Uterus (tissue), 2 donors: Measurements from ENCODE around the gene NFILZ.

Experiments
- POLR2A ChIP-seq, 2 donors: fragments of 450-650 bp; IDR thresholded peaks; one replicate each; pipeline ENCODE4 v1.6.1; 2016; ENCODE audit warnings: antibody characterized with exemption in 2 of 2, mild to moderate bottlenecking in 1 of 2, moderate library complexity in 1 of 2
- TF ChIP-seq, protein P1 (sequence below), 4 experiments: fragments of 200-600 bp in 2 of 4; fragments of 450-650 bp in 2 of 4; sonication (generic) in 2 of 4; IDR thresholded peaks; one replicate each; pipeline ENCODE4 v1.5.1; 2016 to 2019; ENCODE audit warnings: antibody characterized with exemption in 4 of 4, mild to moderate bottlenecking in 2 of 4, moderate library complexity in 1 of 4

DNA sequence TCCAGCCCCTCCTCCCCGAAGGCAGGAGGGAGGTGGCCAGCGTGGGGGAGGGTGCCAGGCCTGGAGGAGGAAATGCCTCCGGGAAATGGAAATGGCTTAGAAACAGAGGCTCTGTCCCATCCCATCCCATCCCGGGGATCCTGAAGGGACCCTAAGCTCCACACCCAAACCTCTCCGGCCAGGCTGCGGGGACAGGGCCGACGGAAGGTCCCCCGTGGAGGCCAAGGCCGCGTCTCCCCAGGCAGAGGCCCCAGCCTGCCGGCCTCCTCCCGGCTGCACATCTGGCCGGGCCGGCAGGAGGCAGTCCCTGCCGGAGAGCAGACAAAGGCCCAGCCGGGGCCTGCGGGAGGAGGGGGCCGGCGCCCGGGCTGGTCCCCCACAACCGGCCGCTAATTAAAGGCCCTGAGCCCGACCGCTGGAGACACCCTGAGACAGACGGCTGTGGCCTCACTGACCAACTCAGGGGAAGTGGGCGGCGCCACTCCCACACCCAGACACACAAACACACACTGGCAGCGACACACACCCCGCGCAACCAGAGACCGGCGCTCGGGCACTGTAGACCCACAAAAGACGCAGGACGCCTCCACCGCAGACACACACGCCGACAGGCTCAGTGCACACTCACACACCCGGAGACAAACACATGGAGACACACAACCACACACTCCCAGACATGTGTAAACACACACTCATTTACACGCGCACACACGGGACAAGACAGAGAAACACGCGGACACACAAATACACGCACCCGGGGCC, 21.0 kb upstream of the NFILZ start:
- TF ChIP-seq, protein P1, sequence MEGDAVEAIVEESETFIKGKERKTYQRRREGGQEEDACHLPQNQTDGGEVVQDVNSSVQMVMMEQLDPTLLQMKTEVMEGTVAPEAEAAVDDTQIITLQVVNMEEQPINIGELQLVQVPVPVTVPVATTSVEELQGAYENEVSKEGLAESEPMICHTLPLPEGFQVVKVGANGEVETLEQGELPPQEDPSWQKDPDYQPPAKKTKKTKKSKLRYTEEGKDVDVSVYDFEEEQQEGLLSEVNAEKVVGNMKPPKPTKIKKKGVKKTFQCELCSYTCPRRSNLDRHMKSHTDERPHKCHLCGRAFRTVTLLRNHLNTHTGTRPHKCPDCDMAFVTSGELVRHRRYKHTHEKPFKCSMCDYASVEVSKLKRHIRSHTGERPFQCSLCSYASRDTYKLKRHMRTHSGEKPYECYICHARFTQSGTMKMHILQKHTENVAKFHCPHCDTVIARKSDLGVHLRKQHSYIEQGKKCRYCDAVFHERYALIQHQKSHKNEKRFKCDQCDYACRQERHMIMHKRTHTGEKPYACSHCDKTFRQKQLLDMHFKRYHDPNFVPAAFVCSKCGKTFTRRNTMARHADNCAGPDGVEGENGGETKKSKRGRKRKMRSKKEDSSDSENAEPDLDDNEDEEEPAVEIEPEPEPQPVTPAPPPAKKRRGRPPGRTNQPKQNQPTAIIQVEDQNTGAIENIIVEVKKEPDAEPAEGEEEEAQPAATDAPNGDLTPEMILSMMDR (IDR thresholded peaks at IDR 0.05), result peak in 3 of 4 experiments; percentile 12 to 38 (median 34)
- TF ChIP-seq POLR2A (IDR thresholded peaks at IDR 0.05), result peak in 1 of 2 donors; percentile 21
